GM23338 (cell line): ENCODE data around the gene STOM.

Source experiments
- POLR2AphosphoS5 ChIP-seq: IDR thresholded peaks from 2 replicates; pipeline ENCODE4 v1.6.1; 2016; ENCODE audit warnings: antibody characterized with exemption, low read depth
- TF ChIP-seq, protein P1 (sequence below), 2 experiments: fragments of 200-600 bp in 1 of 2; sonication (generic) in 1 of 2; conservative IDR thresholded peaks; 2 replicates each; pipeline versions ENCODE4 v1.5.1 to v1.6.1; 2016 to 2017; ENCODE audit warnings: antibody characterized with exemption in 2 of 2, low read depth in 2 of 2, mild to moderate bottlenecking in 2 of 2, moderate library complexity in 1 of 2
- TF ChIP-seq, protein P2 (sequence below): IDR thresholded peaks from one replicate; pipeline ENCODE4 v1.6.1; 2018; ENCODE audit warnings: antibody characterized with exemption; ENCODE audit not compliant: unreplicated experiment

DNA sequence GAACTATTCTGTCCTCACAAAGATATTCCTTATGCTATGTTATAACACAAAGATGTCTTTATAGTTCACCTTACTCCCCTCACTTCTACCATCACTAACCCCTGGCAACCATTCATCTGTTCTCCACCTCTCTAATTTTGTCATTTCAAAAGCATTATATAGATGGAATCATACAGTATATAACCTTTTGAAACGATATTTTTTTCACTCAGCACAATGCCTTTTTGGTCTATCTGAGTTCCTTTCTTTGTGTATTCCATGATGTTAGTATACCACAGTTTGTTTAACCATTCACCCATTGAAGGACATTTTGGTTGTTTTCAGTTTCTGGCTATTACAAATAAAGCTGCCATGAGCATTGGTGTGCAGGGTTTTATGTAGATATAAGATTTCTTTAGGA, 35.8 kb upstream of the STOM start:
- TF ChIP-seq, protein P1, sequence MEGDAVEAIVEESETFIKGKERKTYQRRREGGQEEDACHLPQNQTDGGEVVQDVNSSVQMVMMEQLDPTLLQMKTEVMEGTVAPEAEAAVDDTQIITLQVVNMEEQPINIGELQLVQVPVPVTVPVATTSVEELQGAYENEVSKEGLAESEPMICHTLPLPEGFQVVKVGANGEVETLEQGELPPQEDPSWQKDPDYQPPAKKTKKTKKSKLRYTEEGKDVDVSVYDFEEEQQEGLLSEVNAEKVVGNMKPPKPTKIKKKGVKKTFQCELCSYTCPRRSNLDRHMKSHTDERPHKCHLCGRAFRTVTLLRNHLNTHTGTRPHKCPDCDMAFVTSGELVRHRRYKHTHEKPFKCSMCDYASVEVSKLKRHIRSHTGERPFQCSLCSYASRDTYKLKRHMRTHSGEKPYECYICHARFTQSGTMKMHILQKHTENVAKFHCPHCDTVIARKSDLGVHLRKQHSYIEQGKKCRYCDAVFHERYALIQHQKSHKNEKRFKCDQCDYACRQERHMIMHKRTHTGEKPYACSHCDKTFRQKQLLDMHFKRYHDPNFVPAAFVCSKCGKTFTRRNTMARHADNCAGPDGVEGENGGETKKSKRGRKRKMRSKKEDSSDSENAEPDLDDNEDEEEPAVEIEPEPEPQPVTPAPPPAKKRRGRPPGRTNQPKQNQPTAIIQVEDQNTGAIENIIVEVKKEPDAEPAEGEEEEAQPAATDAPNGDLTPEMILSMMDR (conservative IDR thresholded peaks at IDR 0.05; ENCODE audit: low read depth in 2 of 2), result no peak
- TF ChIP-seq, protein P2, sequence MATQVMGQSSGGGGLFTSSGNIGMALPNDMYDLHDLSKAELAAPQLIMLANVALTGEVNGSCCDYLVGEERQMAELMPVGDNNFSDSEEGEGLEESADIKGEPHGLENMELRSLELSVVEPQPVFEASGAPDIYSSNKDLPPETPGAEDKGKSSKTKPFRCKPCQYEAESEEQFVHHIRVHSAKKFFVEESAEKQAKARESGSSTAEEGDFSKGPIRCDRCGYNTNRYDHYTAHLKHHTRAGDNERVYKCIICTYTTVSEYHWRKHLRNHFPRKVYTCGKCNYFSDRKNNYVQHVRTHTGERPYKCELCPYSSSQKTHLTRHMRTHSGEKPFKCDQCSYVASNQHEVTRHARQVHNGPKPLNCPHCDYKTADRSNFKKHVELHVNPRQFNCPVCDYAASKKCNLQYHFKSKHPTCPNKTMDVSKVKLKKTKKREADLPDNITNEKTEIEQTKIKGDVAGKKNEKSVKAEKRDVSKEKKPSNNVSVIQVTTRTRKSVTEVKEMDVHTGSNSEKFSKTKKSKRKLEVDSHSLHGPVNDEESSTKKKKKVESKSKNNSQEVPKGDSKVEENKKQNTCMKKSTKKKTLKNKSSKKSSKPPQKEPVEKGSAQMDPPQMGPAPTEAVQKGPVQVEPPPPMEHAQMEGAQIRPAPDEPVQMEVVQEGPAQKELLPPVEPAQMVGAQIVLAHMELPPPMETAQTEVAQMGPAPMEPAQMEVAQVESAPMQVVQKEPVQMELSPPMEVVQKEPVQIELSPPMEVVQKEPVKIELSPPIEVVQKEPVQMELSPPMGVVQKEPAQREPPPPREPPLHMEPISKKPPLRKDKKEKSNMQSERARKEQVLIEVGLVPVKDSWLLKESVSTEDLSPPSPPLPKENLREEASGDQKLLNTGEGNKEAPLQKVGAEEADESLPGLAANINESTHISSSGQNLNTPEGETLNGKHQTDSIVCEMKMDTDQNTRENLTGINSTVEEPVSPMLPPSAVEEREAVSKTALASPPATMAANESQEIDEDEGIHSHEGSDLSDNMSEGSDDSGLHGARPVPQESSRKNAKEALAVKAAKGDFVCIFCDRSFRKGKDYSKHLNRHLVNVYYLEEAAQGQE, result no peak
- no peak for TF ChIP-seq POLR2AphosphoS5
